Mesenchymal stem cell (in vitro differentiated cells and primary cell): ENCODE data around the gene POTEE.
"Not testable (repeated sequence)": the region's sequence is repeated elsewhere in the genome, so short reads cannot be mapped to it uniquely, and the experiment has no call there.

Source experiments
- DNase-seq: peaks from one replicate; pipeline ENCODE4 v3.0.0-alpha.2; 2013
- H2AFZ ChIP-seq: one replicate; pipeline ENCODE4 v1.6.1; 2013; ENCODE audit warnings: low read depth, mild to moderate bottlenecking, control low read depth, inconsistent platforms, low read length, moderate library complexity
- H2AK5ac ChIP-seq: 2 replicates; pipeline ENCODE4 v1.6.1; 2013; ENCODE audit warnings: low read length, moderate library complexity, mild to moderate bottlenecking, inconsistent platforms; ENCODE audit not compliant: severe bottlenecking
- H2BK120ac ChIP-seq: one replicate; pipeline ENCODE4 v1.6.1; 2013; ENCODE audit warnings: low read depth, mild to moderate bottlenecking, inconsistent platforms, low read length, moderate library complexity
- H2BK12ac ChIP-seq, 2 experiments: one replicate each; pipeline ENCODE4 v1.6.1; 2013; ENCODE audit warnings: inconsistent platforms in 2 of 2, low read length in 2 of 2, mild to moderate bottlenecking in 2 of 2, moderate library complexity in 2 of 2, control low read depth in 1 of 2
- H2BK15ac ChIP-seq: one replicate; pipeline ENCODE4 v1.6.1; 2013; ENCODE audit warnings: mild to moderate bottlenecking, low read depth, inconsistent platforms; ENCODE audit not compliant: poor library complexity, severe bottlenecking
- H2BK5ac ChIP-seq: 2 replicates; pipeline ENCODE4 v1.6.1; 2013; ENCODE audit warnings: low read depth, mild to moderate bottlenecking, low read length, control low read depth, inconsistent platforms; ENCODE audit not compliant: poor library complexity, severe bottlenecking
- H3K14ac ChIP-seq, 2 experiments: one replicate each; pipeline ENCODE4 v1.6.1; 2013; ENCODE audit warnings: inconsistent platforms in 2 of 2, low read length in 2 of 2, control low read depth in 1 of 2, mild to moderate bottlenecking in 1 of 2, moderate library complexity in 1 of 2
- H3K18ac ChIP-seq, 2 experiments: one replicate each; pipeline ENCODE4 v1.6.1; 2013; ENCODE audit warnings: inconsistent platforms in 2 of 2, low read length in 2 of 2, control low read depth in 1 of 2, low read depth in 1 of 2, mild to moderate bottlenecking in 1 of 2
- H3K23ac ChIP-seq, 2 experiments: one replicate each; pipeline ENCODE4 v1.6.1; 2013; ENCODE audit warnings: inconsistent platforms in 2 of 2, low read length in 2 of 2, mild to moderate bottlenecking in 2 of 2, moderate library complexity in 2 of 2, control low read depth in 1 of 2
- H3K27ac ChIP-seq: 2 replicates; pipeline ENCODE4 v1.5.1; 2013; ENCODE audit warnings: mild to moderate bottlenecking, moderate library complexity, low read length, control low read depth, inconsistent platforms; ENCODE audit not compliant: poor library complexity, severe bottlenecking
- H3K27me3 ChIP-seq, 2 experiments: 2 replicates each; pipeline versions ENCODE4 v1.6.1 to v1.7.0; 2013; ENCODE audit warnings: low read length in 2 of 2, mild to moderate bottlenecking in 2 of 2, moderate library complexity in 2 of 2, control low read depth in 1 of 2, inconsistent platforms in 1 of 2; ENCODE audit not compliant: control insufficient read depth in 1 of 2, insufficient read depth in 1 of 2
- H3K36me3 ChIP-seq, 2 experiments: 2 replicates each; pipeline versions ENCODE4 v1.6.1 to v1.7.0; 2013; ENCODE audit warnings: low read length in 2 of 2, control low read depth in 1 of 2, inconsistent platforms in 1 of 2, low read depth in 1 of 2, mild to moderate bottlenecking in 1 of 2; ENCODE audit not compliant: insufficient read depth in 2 of 2, control insufficient read depth in 1 of 2
- H3K4ac ChIP-seq, 2 experiments: one replicate each; pipeline ENCODE4 v1.6.1; 2013; ENCODE audit warnings: inconsistent platforms in 2 of 2, low read length in 2 of 2, mild to moderate bottlenecking in 2 of 2, moderate library complexity in 2 of 2, control low read depth in 1 of 2, low read depth in 1 of 2
- H3K4me1 ChIP-seq: 2 replicates; pipeline ENCODE4 v1.6.1; 2013; ENCODE audit warnings: low read depth, low read length, control low read depth; ENCODE audit not compliant: control insufficient read depth, insufficient read depth
- H3K4me2 ChIP-seq: 2 replicates; pipeline ENCODE4 v1.6.1; 2013; ENCODE audit warnings: low read length, mild to moderate bottlenecking, inconsistent platforms; ENCODE audit not compliant: poor library complexity, severe bottlenecking
- H3K4me3 ChIP-seq, 2 experiments: 2 replicates each; pipeline versions ENCODE4 v1.5.1 to v1.7.0; 2013; ENCODE audit warnings: low read length in 2 of 2, mild to moderate bottlenecking in 2 of 2, control low read depth in 1 of 2, low read depth in 1 of 2; ENCODE audit not compliant: insufficient read depth in 1 of 2
- H3K79me1 ChIP-seq: replicated peaks from 2 replicates; pipeline ENCODE4 v1.6.1; 2013; ENCODE audit warnings: mild to moderate bottlenecking, control low read depth, low read length, inconsistent platforms; ENCODE audit not compliant: poor library complexity, severe bottlenecking
- H3K9ac ChIP-seq: 2 replicates; pipeline ENCODE4 v1.7.0; 2013; ENCODE audit warnings: mild to moderate bottlenecking, low read length, moderate library complexity
- H3K9me3 ChIP-seq: 2 replicates; pipeline ENCODE4 v1.7.0; 2013; ENCODE audit warnings: mild to moderate bottlenecking, low read length; ENCODE audit not compliant: control insufficient read depth
- H4K8ac ChIP-seq: one replicate; pipeline ENCODE4 v1.6.1; 2013; ENCODE audit warnings: inconsistent platforms, mild to moderate bottlenecking, low read length, moderate library complexity
- H4K91ac ChIP-seq: one replicate; pipeline ENCODE4 v1.6.1; 2013; ENCODE audit warnings: mild to moderate bottlenecking, low read length, inconsistent platforms
- WGBS: methylation state at CpG from one replicate; pipeline ENCODE4 v1.1.7; 2013; ENCODE audit warnings: mixed read lengths; 5-methylcytosine and 5-hydroxymethylcytosine counted together

POTEE gene

GRCh38 chr2:131201098-131201497 is 8.2 kb upstream of the POTEE start:
- Histone ChIP-seq H3K18ac (no peak overlapping the region), H3K23ac (no peak overlapping the region), H3K4me2 (no peak overlapping the region), H3K4me3 (no peak overlapping the region), H2AFZ (no peak overlapping the region), H3K27me3 (no peaks in the 10 kb centered on the region), H3K4me1 (no peaks in the 10 kb centered on the region), H2BK15ac (no peak overlapping the region), H3K14ac (no peak overlapping the region), H4K91ac (no peak overlapping the region), H3K27ac (no peak overlapping the region), H3K9ac (no peak overlapping the region), H3K4ac (no peak overlapping the region), H4K8ac (no peak overlapping the region), H2AK5ac (no peak overlapping the region), H2BK120ac (no peak overlapping the region), H2BK5ac (no peak overlapping the region), H3K79me1 (no peaks in the 10 kb centered on the region), H2BK12ac (no peak overlapping the region), H3K36me3 (no peaks in the 10 kb centered on the region), H3K9me3 (no peaks in the 10 kb centered on the region)
- DNase-seq = no peak
- WGBS = 85% methylated on average over 14 of the region's 14 CpGs

- H3K36me3 ChIP-seq, H4K91ac ChIP-seq, H2BK120ac ChIP-seq, H4K8ac ChIP-seq, H3K18ac ChIP-seq, H2BK5ac ChIP-seq, DNase-seq, H3K23ac ChIP-seq, H3K9ac ChIP-seq, H3K27ac ChIP-seq, H2BK15ac ChIP-seq, H3K27me3 ChIP-seq, H3K4me2 ChIP-seq, H3K9me3 ChIP-seq, H2AFZ ChIP-seq, H3K4me3 ChIP-seq, H3K4me1 ChIP-seq, H3K14ac ChIP-seq, H2AK5ac ChIP-seq, H2BK12ac ChIP-seq, H3K79me1 ChIP-seq, H3K4ac ChIP-seq: not testable (repeated sequence)
- 65% methylated on average over 5 of the region's 9 CpGs for whole genome bisulfite sequencing
Observed at GRCh38 chr2:131207839-131208238, 1.5 kb upstream of the POTEE start.

DNA sequence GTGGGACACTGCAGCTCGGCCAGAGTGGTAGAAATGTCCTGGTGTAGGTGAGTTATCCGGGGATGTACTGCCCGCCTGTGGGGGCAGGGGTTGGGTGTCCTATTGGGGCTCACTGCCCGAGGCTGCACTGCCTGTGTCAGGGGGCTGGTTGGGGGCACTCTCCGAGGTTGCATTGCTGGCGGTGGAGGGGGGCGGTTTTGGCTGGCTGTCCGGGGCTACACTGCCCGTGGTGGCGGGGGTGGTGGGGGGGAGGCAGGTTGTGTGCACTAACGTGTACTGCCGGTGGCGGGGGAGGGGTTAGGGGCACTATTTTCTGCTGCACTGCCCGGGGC is 403 bp downstream of the POTEE start:
- H2BK5ac ChIP-seq, H2AFZ ChIP-seq, H3K4ac ChIP-seq, H2BK15ac ChIP-seq, H4K8ac ChIP-seq, H3K4me1 ChIP-seq, H3K36me3 ChIP-seq, H3K27ac ChIP-seq, DNase-seq, H2BK120ac ChIP-seq, H3K14ac ChIP-seq, H2AK5ac ChIP-seq, H3K27me3 ChIP-seq, H3K79me1 ChIP-seq, H3K4me2 ChIP-seq, H2BK12ac ChIP-seq, H3K4me3 ChIP-seq, H3K9me3 ChIP-seq, H3K23ac ChIP-seq, H3K18ac ChIP-seq, H3K9ac ChIP-seq: not testable (repeated sequence)
- 61% methylated on average over 5 of the region's 14 CpGs for WGBS
- H4K91ac ChIP-seq = peak overlapping the region; percentile 39

DNA sequence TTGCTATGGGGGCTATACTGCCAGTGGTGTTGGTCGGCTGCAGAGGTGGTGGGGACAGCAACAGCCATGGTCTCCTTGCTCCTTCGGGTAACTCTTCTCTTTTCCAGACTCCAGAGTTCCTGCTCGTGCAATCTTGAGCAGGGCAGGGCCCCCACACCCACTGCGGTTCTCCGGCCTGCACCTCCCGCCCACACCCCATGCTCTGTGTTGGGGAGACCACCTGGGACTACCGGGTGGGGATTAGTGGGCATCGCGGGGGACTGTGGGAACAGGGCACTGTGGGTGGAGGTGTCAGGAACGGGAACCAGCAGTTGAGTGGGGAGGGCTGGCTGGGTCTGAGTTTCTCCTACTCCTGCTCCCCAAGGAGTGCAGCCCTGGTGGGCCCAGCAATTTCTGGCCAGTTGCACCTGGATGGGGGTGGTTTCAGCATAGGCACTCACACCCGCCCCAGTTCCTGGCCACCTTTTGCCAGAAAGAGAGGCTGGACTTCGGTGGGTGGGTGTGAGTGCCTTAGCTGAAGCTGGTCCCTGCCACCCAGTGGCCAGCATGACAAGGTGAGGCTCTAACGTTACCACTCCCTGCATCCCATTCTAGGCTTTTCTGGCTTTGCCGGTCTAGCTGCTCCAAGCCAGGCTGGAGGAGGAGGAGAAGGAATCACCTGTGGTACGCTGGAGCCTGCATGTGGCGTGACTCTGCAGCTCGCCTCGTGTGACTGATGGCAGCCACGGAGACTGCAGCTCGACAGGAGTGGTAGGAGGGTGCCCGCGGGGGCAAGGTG is 1.3 kb downstream of the POTEE start:
- H3K27ac ChIP-seq, H3K18ac ChIP-seq, H3K4ac ChIP-seq, H3K36me3 ChIP-seq, H2BK5ac ChIP-seq, H3K23ac ChIP-seq, H4K91ac ChIP-seq, H4K8ac ChIP-seq, DNase-seq, H3K9ac ChIP-seq, H3K14ac ChIP-seq, H2BK120ac ChIP-seq, H2BK15ac ChIP-seq, H3K27me3 ChIP-seq, H2BK12ac ChIP-seq, H2AFZ ChIP-seq, H3K4me2 ChIP-seq, H3K4me1 ChIP-seq, H2AK5ac ChIP-seq, H3K4me3 ChIP-seq, H3K9me3 ChIP-seq, H3K79me1 ChIP-seq: not testable (repeated sequence)
- no CpG with 5 or more reads among the region's 22 CpGs for WGBS
